ENCODE data around the gene STK24. TPM values are rescaled to one million over a fixed set of nuclear protein-coding genes. Genes with fewer than 3 reads are reported as not detected.

The STK24 gene
- total RNA-seq, 2 donors from 2014 or later: 55.8 to 63.2 TPM

DNA sequence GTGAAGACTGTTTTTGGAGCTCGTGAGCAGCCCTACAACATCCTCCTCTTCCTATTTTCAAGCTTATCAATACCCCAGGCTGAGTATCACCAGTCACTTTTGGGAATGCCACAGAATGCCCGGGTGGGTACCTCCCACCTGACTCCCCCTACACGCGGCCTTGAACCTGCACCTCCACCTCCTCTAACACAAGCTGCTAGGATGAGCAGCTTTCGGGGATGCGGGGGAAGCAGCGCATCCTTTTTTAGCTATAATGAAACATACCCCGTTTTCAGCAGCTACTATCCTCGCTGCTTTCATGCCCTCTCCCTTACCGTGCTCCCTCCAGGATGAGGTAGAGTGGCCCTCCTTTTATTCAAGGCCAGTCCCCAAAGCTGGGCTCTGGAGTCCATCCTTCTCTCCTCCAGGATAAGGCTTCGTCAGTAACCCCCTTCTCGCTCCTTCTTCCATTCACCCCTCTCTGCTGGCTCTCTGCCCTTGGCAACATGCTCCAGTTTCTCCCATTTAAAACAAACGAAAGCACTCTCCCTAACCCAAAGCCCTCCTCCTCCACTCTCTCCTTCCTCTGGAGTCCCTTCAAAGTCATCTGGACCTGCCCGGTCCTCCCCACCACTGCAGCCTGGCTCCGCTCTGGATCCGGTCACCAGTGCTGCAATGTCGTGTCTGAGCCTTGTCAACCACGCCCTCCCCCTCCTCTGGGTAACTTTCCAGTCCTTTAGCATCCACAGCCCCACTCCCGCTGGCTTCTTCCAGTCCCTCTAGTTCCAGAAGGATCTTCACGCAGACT is 55.3 kb downstream of the STK24 start:
- Histone ChIP-seq H3K4me1 (peaks cover 0 to 61% of the 10 kb centered on the region in 2 donors), H3K27ac (no peak overlapping the region), H3K27me3 (no peaks in the 10 kb centered on the region)

DNA sequence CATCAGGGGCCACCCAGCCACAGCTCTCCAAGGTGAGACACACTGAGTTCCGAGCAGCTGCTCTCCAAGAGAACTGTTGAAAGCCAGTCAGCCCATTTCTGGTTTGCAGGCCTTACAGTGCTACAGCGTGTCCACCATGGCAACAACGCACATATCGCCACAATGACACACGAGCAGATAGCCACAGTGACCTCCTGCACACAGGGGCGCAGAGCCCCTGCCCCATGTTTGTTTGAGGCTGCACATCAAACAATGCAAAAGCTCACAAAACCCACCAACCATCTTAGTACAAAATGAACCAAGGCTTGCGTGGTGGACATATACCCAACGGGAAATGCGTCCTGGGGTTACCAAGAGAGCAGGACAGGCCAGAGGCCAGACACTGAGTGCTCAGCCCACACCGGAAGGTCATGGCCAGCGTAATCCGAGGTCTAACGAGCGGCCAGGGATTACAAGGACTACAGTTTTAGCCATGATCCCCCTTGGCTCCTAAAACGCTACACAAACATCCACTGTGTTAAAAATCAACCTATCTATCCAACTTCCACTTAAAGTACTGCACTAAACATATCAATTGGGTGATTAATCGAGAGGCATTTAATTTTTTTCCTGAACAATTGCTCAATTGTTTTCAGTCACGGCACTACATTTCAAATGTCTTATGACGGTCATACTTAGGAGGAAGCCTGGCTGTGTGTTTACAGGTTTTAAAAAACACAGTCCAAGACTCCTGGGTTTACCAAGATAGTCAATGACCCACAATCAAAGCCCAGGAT is 56.0 kb downstream of the STK24 start:
- Histone ChIP-seq H3K9me3 (no peaks in the 10 kb centered on the region), H3K36me3 (no peaks in the 10 kb centered on the region), H3K4me1 (peaks cover 0 to 67% of the 10 kb centered on the region in 2 donors), H3K27me3 (no peaks in the 10 kb centered on the region), H3K27ac (no peak overlapping the region), H3K4me3 (no peak overlapping the region)
- TF ChIP-seq, protein P1, sequence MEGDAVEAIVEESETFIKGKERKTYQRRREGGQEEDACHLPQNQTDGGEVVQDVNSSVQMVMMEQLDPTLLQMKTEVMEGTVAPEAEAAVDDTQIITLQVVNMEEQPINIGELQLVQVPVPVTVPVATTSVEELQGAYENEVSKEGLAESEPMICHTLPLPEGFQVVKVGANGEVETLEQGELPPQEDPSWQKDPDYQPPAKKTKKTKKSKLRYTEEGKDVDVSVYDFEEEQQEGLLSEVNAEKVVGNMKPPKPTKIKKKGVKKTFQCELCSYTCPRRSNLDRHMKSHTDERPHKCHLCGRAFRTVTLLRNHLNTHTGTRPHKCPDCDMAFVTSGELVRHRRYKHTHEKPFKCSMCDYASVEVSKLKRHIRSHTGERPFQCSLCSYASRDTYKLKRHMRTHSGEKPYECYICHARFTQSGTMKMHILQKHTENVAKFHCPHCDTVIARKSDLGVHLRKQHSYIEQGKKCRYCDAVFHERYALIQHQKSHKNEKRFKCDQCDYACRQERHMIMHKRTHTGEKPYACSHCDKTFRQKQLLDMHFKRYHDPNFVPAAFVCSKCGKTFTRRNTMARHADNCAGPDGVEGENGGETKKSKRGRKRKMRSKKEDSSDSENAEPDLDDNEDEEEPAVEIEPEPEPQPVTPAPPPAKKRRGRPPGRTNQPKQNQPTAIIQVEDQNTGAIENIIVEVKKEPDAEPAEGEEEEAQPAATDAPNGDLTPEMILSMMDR (IDR thresholded peaks at IDR 0.05): no peak
- no peak for DNase-seq (ENCODE audit: low spot score)

More for the DNA sequence above, 55.3 kb downstream of the STK24 start:
- H3K36me3 ChIP-seq: no peaks in the 10 kb centered on the region
- TF ChIP-seq, protein P1 (IDR thresholded peaks at IDR 0.05): no peak
- no peak for DNase-seq (ENCODE audit: low spot score)
- no peak overlapping the region for H3K4me3 ChIP-seq
- no peaks in the 10 kb centered on the region for H3K9me3 ChIP-seq

DNA sequence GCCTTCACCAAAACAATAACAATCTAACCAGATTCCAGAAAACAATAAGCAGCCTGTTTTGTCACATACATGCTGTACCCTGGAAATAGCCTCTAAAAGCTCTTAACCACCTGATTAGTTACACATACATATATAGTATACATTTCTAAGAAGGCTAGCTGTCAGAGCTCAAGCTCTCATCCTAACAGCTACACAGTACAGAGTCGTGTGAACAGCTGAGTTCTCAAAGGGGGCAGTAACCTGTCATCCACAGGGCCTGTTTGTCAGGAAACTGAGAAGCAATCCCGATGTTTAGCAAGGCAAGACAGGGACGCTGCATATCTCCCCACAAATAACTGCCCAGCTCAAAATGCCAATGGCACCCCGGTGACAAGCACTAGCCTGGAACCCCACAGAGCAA is 56.9 kb downstream of the STK24 start:
- TF ChIP-seq, protein P1 (IDR thresholded peaks at IDR 0.05): no peak
- no peak for DNase-seq (ENCODE audit: low spot score)
- no peak overlapping the region for H3K27ac ChIP-seq
- no peaks in the 10 kb centered on the region for H3K27me3 ChIP-seq
- H3K4me3 ChIP-seq: no peak overlapping the region
- H3K9me3 ChIP-seq: no peaks in the 10 kb centered on the region
- H3K36me3 ChIP-seq: no peaks in the 10 kb centered on the region
- H3K4me1 ChIP-seq: peaks cover 0 to 61% of the 10 kb centered on the region in 2 donors

DNA sequence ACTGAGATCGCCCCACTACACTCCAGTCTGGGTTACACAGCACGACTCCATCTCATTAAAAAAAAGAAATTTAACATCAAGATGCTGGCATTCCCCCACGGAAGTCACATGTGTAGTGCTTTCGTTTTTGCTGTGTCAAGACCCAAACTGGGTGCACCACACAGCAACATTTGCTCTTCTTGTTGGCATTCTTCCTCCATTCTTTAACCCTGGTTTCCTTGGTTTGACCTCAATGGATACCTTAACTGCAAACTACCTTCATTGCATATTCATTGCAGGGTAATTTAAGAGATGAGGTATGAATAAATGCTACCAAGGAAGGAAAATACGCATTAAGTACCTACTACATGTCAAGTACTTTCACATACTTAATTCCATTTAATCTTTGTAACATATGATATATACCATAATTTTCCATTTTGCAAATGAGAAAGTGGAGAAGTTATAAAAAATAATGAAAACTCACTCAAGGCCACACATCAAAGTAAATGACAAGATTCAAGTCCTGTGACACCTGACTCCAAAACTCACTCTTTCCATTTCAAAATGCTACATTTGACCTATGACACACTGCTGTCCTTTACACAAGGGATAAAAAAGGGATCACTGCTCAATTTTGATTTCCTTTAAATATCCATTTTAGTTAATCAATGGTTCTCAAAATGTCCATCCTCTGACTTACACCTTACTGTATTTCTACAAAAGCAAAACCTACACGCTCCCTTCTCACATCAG is 59.2 kb downstream of the STK24 start:
- no peak overlapping the region for H3K27ac ChIP-seq
- TF ChIP-seq, protein P1 (IDR thresholded peaks at IDR 0.05): no peak

DNA sequence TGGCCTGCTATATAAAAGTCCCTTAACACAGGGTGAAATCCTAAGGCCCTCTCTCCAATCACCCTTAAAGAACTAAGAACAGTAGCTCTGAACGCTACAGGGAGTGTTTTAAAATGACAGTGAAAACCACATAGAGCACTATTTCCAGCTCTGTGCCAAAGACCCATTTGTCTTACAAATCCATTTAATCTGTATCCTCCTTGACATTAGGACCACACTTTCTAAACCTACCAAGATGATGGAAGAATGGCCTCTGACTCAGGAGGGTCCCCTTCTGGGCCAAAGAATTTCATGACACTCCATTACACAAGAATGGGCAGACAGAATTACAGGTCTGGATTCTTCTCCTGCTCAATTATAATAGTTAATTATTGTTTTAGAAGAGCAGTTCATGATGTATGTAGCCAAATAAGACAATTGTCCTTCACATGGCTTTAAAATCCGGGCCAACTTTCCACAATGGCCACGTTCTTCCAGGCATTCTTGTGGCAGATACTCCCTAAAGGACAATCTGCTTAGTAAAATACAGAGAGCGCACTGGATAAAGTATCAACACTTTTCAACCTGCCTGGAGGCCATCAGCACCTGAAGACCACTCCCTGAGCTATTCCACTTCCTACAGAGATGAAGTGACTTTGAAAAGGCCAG is 61.0 kb downstream of the STK24 start:
- TF ChIP-seq, protein P1 (IDR thresholded peaks at IDR 0.05): no peak
- Histone ChIP-seq H3K36me3 (no peaks in the 10 kb centered on the region), H3K27me3 (no peaks in the 10 kb centered on the region), H3K9me3 (no peaks in the 10 kb centered on the region), H3K4me1 (peaks cover 0 to 32% of the 10 kb centered on the region in 2 donors), H3K4me3 (no peak overlapping the region), H3K27ac (no peak overlapping the region)
- no peak for DNase-seq (ENCODE audit: low spot score)

More for the DNA sequence above, 59.2 kb downstream of the STK24 start:
- no peak for DNase-seq (ENCODE audit: low spot score)
- Histone ChIP-seq H3K4me1 (peaks cover 0 to 43% of the 10 kb centered on the region in 2 donors), H3K4me3 (no peak overlapping the region), H3K36me3 (no peaks in the 10 kb centered on the region), H3K9me3 (no peaks in the 10 kb centered on the region), H3K27me3 (no peaks in the 10 kb centered on the region)

All from right atrium auricular region (tissue), 2 donors.